ENCODE data around the gene PTPRN2. TPM values are rescaled to one million over a fixed set of nuclear protein-coding genes. Genes with fewer than 3 reads are reported as not detected.

The PTPRN2 gene
- total RNA-seq, 1 donor: 0.09 TPM

GRCh38 chr7:157685430-157686284 lies 902.0 kb downstream of the PTPRN2 start:
- no peak overlapping the region for H3K4me3 ChIP-seq (ENCODE audit: low read depth, low read length)
- no peak for DNase-seq (ENCODE audit: low read depth)
- TF ChIP-seq, protein P1, sequence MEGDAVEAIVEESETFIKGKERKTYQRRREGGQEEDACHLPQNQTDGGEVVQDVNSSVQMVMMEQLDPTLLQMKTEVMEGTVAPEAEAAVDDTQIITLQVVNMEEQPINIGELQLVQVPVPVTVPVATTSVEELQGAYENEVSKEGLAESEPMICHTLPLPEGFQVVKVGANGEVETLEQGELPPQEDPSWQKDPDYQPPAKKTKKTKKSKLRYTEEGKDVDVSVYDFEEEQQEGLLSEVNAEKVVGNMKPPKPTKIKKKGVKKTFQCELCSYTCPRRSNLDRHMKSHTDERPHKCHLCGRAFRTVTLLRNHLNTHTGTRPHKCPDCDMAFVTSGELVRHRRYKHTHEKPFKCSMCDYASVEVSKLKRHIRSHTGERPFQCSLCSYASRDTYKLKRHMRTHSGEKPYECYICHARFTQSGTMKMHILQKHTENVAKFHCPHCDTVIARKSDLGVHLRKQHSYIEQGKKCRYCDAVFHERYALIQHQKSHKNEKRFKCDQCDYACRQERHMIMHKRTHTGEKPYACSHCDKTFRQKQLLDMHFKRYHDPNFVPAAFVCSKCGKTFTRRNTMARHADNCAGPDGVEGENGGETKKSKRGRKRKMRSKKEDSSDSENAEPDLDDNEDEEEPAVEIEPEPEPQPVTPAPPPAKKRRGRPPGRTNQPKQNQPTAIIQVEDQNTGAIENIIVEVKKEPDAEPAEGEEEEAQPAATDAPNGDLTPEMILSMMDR (IDR thresholded peaks at IDR 0.05; ENCODE audit: insufficient read depth, low read length): no peak

DNA sequence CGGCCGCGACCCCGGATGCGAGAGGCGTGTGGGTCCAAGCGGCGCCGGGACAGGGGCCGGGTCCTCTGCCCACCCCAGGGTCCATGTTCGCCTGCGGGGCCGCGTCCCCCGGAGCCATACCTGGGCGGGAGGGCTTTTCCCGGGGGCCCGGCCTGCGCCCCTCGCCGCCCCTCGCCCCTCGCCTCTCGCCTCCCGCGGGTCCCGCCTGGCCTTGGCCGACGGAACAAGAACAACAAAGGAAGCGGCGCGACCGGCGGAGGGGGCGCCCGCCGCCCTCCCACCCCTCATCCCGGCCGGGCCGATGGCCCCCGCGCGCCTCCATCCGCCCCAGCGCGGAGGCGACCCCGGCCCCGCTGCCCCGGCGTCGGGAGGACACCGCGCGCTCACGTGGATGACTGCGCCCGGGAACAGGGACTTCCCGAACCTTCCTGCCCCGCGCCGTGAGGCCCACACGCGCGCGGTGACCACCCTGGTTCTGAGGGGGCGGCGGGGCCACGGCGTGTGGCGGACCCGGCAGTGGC lies 902.7 kb downstream of the PTPRN2 start:
- no peak overlapping the region for H3K4me3 ChIP-seq (ENCODE audit: low read depth, low read length)
- DNase-seq (ENCODE audit: low read depth): no peak
- TF ChIP-seq, protein P1 (IDR thresholded peaks at IDR 0.05; ENCODE audit: insufficient read depth, low read length): no peak

DNA sequence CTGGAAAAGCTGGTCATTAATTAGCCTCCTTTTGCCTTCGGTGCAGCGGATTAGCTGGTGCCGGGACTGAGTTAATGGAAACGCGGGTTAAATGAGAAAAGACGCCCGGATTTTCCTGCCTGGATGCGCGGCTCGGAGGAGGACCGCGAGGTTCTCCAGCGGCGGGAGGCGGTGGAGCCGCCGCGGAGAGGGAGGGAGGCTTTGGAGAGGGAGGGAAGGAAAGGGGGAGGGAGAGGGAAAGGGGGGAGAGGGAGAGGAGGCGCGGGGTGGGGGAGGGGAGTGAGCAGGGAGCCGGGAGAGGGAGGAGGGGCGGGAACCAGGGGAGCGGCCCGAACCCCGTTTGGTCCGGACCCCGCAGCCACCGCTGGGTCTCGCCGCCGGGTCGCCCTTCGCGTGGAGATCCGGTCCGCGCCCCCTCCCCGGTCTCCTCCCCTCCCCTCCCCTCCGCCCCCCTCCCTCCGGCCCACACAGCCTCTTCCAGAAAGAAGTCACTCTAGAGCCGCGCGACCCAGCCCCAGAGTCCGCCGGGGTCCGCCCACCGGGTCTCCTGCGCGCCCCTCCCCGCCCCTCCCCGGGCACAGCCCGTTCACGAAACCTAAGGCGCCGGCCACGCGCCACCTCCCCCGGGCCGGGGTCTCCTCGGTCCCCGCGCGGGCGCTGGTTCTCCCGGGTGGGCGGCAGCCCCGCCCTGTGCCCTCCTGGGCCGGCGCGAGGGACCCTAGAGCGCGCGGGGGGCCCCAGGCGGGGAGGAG lies 903.3 kb downstream of the PTPRN2 start:
- DNase-seq (ENCODE audit: low read depth): no peak
- H3K4me3 ChIP-seq (ENCODE audit: low read depth, low read length): no peak overlapping the region
- TF ChIP-seq, protein P1 (IDR thresholded peaks at IDR 0.05; ENCODE audit: insufficient read depth, low read length): no peak

GRCh38 chr7:157683747-157684156 lies 903.9 kb downstream of the PTPRN2 start:
- H3K4me3 ChIP-seq (ENCODE audit: low read depth, low read length): no peak overlapping the region
- TF ChIP-seq, protein P1 (IDR thresholded peaks at IDR 0.05; ENCODE audit: insufficient read depth, low read length): no peak
- no peak for DNase-seq (ENCODE audit: low read depth)

GRCh38 chr7:157682946-157683746 lies 904.5 kb downstream of the PTPRN2 start:
- TF ChIP-seq, protein P1 (IDR thresholded peaks at IDR 0.05; ENCODE audit: insufficient read depth, low read length): no peak
- DNase-seq (ENCODE audit: low read depth): no peak

More at GRCh38 chr7:157682946-157683746, 904.5 kb downstream of the PTPRN2 start:
- H3K4me3 ChIP-seq (ENCODE audit: low read depth, low read length): no peak overlapping the region

All from fibroblast of the aortic adventitia (primary cell).